ENCODE data around the gene PC.
A peak's percentile ranks its signal among the peaks of the same experiment; 100 is the strongest.

The PC gene

GRCh38 chr11:66884443-66884842 is 73.7 kb downstream of the PC start:
- no peak for DNase-seq (ENCODE audit: low spot score)

- DNase-seq (ENCODE audit: low spot score) = peak; percentile 69
Measured at GRCh38 chr11:66883016-66883965, 74.9 kb downstream of the PC start.

GRCh38 chr11:66882561-66883015 is 75.6 kb downstream of the PC start:
- DNase-seq (ENCODE audit: low spot score) = no peak

GRCh38 chr11:66881927-66882452 is 76.2 kb downstream of the PC start:
- DNase-seq (ENCODE audit: low spot score) = no peak

- DNase-seq (ENCODE audit: low spot score) = no peak
Measured at GRCh38 chr11:66881451-66881835, 76.7 kb downstream of the PC start.

- DNase-seq (ENCODE audit: low spot score) = no peak
Measured at GRCh38 chr11:66880496-66881450, 77.4 kb downstream of the PC start.

- no peak for DNase-seq (ENCODE audit: low spot score)
Measured at GRCh38 chr11:66879999-66880398, 78.2 kb downstream of the PC start.

GRCh38 chr11:66879583-66879982 is 78.6 kb downstream of the PC start:
- no peak for DNase-seq (ENCODE audit: low spot score)

- no peak for DNase-seq (ENCODE audit: low spot score)
Measured at GRCh38 chr11:66879000-66879399, 79.2 kb downstream of the PC start.

GRCh38 chr11:66878474-66878873 is 79.7 kb downstream of the PC start:
- no peak for DNase-seq (ENCODE audit: low spot score)

- no peak for DNase-seq (ENCODE audit: low spot score)
Measured at GRCh38 chr11:66877588-66878385, 80.4 kb downstream of the PC start.

- DNase-seq (ENCODE audit: low spot score) = no peak
Measured at GRCh38 chr11:66875378-66875777, 82.8 kb downstream of the PC start.

GRCh38 chr11:66874232-66874631 is 84.0 kb downstream of the PC start:
- no peak for DNase-seq (ENCODE audit: low spot score)

GRCh38 chr11:66871521-66871901 is 86.7 kb downstream of the PC start:
- DNase-seq (ENCODE audit: low spot score) = no peak

- DNase-seq (ENCODE audit: low spot score) = no peak
Measured at GRCh38 chr11:66870616-66871520, 87.3 kb downstream of the PC start.

GRCh38 chr11:66870131-66870530 is 88.1 kb downstream of the PC start:
- DNase-seq (ENCODE audit: low spot score) = no peak

GRCh38 chr11:66869567-66869870 is 88.7 kb downstream of the PC start:
- DNase-seq (ENCODE audit: low spot score) = no peak

GRCh38 chr11:66868726-66869566 is 89.2 kb downstream of the PC start:
- peak; percentile 86 for DNase-seq (ENCODE audit: low spot score)

- DNase-seq (ENCODE audit: low spot score) = no peak
Measured at GRCh38 chr11:66868082-66868725, 90.0 kb downstream of the PC start.
